Bronchial epithelial cell (primary cell): ENCODE data around the gene XPR1. TPM values are rescaled to one million over a fixed set of nuclear protein-coding genes. Genes with fewer than 3 reads are reported as not detected.

Experiments
- DNase-seq: peaks from one replicate; pipeline ENCODE4 v3.0.0-alpha.2; 2010; ENCODE audit warnings: low read depth
- FAIRE-seq: peaks from 2 replicates; lab custom pipeline; 2011; peaks lifted over from hg19 to GRCh38; lab: Jason Lieb, UNC
- H3K27me3 ChIP-seq: 2 replicates; pipeline ENCODE4 v1.5.1; 2011; ENCODE audit warnings: low read length; ENCODE audit not compliant: control insufficient read depth, insufficient read depth
- H3K36me3 ChIP-seq: 2 replicates; pipeline ENCODE4 v1.5.1; 2011; ENCODE audit warnings: low read length; ENCODE audit not compliant: control insufficient read depth, insufficient read depth
- H3K4me3 ChIP-seq: 2 replicates; pipeline ENCODE4 v1.5.1; 2011; ENCODE audit warnings: mild to moderate bottlenecking, low read depth, low read length, control low read depth
- total RNA-seq: library from RNA; depleted of rRNA; stranded (reverse); fragments of >200 nt; gene quantifications from 2 replicates; pipeline ENCODE4 v1.2.1, GENCODE V29; 2014
- TF ChIP-seq, protein P1 (sequence below): IDR thresholded peaks from 2 replicates; pipeline ENCODE4 v1.5.1; 2011; ENCODE audit warnings: mild to moderate bottlenecking, moderate library complexity, low read length, control low read depth, inconsistent platforms; ENCODE audit not compliant: insufficient read depth, severe bottlenecking

The XPR1 gene
- total RNA-seq, 1 donor from 2014 or later, result 35.0 TPM

DNA sequence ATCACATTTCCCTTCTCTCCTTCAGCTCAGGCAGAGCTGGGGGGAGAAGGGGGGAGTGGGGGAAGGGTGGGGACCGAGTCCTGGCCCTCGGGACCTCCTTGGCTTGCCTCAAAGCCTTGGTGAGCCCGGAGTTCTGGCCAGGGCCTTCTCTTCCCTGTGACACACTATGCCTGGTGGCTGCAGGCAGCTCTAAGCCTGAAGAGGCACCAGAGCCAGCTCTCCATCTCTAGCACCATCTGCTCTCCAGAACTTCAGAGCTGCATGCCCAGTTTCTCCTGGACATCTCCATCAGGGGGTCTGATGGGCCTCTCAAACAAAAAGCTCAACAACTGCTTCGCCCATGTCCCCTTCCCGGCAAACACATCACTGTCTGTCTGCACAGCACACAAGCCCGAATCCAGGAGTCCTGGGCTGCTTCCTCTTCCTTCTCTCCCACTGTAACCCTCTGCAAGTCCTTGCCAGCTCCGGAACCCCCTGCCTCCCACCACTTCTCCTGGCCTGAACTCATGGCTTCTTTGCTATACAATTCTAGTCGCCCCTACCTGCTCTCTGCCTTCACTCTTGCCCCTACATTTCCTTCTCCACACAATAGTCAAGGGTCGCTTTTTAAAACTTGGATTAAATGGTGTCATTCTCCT, 307.4 kb downstream of the XPR1 start:
- FAIRE-seq (no peak), DNase-seq (no peak)
- TF ChIP-seq, protein P1, sequence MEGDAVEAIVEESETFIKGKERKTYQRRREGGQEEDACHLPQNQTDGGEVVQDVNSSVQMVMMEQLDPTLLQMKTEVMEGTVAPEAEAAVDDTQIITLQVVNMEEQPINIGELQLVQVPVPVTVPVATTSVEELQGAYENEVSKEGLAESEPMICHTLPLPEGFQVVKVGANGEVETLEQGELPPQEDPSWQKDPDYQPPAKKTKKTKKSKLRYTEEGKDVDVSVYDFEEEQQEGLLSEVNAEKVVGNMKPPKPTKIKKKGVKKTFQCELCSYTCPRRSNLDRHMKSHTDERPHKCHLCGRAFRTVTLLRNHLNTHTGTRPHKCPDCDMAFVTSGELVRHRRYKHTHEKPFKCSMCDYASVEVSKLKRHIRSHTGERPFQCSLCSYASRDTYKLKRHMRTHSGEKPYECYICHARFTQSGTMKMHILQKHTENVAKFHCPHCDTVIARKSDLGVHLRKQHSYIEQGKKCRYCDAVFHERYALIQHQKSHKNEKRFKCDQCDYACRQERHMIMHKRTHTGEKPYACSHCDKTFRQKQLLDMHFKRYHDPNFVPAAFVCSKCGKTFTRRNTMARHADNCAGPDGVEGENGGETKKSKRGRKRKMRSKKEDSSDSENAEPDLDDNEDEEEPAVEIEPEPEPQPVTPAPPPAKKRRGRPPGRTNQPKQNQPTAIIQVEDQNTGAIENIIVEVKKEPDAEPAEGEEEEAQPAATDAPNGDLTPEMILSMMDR, result no peak
- Histone ChIP-seq H3K36me3 (no peaks in the 10 kb centered on the region), H3K27me3 (peaks cover 1% of the 10 kb centered on the region), H3K4me3 (no peak overlapping the region)

DNA sequence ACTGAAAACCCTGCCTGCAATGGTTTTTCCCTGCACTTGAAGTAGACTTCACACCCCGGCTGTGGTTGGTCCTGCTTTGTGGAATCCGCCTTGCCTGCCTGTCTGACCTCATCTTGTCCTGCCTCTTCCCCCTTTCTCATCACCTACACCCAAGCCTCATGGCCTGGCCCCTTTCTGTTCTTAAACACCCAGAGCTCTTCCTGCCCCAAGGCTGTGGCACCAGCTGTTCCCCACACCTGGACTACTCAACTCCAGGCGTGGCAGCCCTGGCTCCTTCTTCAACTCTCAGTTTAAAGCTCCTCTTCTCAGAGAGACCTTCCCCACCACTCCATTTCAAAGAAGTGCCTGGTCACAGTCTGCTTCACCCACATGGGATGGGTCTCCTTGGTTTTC, 307.9 kb downstream of the XPR1 start:
- FAIRE-seq (peak; percentile 55), DNase-seq (no peak)
- Histone ChIP-seq H3K27me3 (peaks cover 1% of the 10 kb centered on the region), H3K36me3 (no peaks in the 10 kb centered on the region), H3K4me3 (no peak overlapping the region)
- TF ChIP-seq, protein P1, result no peak

Other genes with a start within 250 kb of the XPR1 start
- gene ACBD6, start 129.4 kb upstream of the XPR1 start, total RNA-seq, result 98.6 and 118 TPM in 2 replicates
- not detected in 2 replicates for gene OVAAL, start 73.1 kb upstream of the XPR1 start, total RNA-seq